Endothelial cell (in vitro differentiated cells): ENCODE data around the gene RETREG3. TPM values are rescaled to one million over a fixed set of nuclear protein-coding genes. Genes with fewer than 3 reads are reported as not detected.

ENCODE experiments used
- DNase-seq: peaks from one replicate; pipeline ENCODE4 v3.0.0; 2021; ENCODE audit warnings: low spot score
- H3K27ac Mint-ChIP-seq: one replicate; pipeline ENCODE4 v1.8.0; 2021; ENCODE audit warnings: mixed read lengths, inconsistent platforms; ENCODE audit not compliant: unreplicated experiment
- H3K27me3 Mint-ChIP-seq: one replicate; pipeline ENCODE4 v1.8.0; 2021; ENCODE audit warnings: mild to moderate bottlenecking, moderate library complexity, mixed read lengths, inconsistent platforms; ENCODE audit not compliant: unreplicated experiment
- H3K36me3 Mint-ChIP-seq: one replicate; pipeline ENCODE4 v1.8.0; 2021; ENCODE audit warnings: mild to moderate bottlenecking, low read depth, mixed read lengths, inconsistent platforms; ENCODE audit not compliant: unreplicated experiment
- H3K4me1 Mint-ChIP-seq: one replicate; pipeline ENCODE4 v1.8.0; 2021; ENCODE audit warnings: mild to moderate bottlenecking, mixed read lengths, inconsistent platforms; ENCODE audit not compliant: unreplicated experiment
- H3K4me3 Mint-ChIP-seq: one replicate; pipeline ENCODE4 v1.8.0; 2021; ENCODE audit warnings: mild to moderate bottlenecking, mixed read lengths, inconsistent platforms; ENCODE audit not compliant: unreplicated experiment
- H3K9me3 Mint-ChIP-seq: one replicate; pipeline ENCODE4 v1.8.0; 2021; ENCODE audit warnings: mixed read lengths, inconsistent platforms; ENCODE audit not compliant: unreplicated experiment
- total RNA-seq: library from RNA; stranded (reverse); fragmentation: NEBNext Ultra II Directional; extraction: Animal tissue kit (Norgen Biotek cat#: 25700); gene quantifications from one replicate; pipeline ENCODE4 v1.2.1, GENCODE V29; 2021; ENCODE audit not compliant: unreplicated experiment
- TF ChIP-seq, protein P1 (sequence below): fragments of 200-600 bp; sonication (generic); IDR thresholded peaks from one replicate; pipeline ENCODE4 v1.5.0; 2021; ENCODE audit warnings: antibody characterized with exemption; ENCODE audit not compliant: unreplicated experiment

RETREG3 gene
- total RNA-seq, 1 donor from 2014 or later: 92.1 TPM

DNA sequence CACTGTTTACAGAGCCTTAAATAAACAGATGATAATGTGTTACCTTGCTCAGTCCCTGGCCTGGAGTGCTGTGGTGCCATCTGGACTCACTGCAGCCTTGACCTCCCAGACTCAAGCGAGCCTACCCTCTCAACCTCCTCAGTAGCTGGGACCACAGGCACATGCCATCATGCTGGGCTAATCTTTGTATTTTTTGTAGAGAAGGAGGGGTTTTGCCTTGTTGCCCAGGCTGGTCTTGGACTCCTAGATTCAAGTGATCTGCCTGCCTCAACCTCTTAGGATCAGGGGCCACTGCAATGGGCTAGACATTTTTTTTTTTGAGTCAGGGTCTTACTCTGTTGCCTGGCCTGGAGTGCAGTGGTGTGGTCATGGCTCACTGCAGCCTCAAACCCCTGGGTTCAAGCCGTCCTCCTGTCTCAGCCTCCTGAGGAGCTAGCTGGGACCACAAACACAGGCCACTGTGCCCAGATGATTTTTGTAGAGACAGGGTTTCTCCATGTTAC is 78.2 kb downstream of the RETREG3 start:
- no peaks in the 10 kb centered on the region for H3K9me3 Mint-ChIP-seq
- peaks cover 6% of the 10 kb centered on the region for H3K27me3 Mint-ChIP-seq
- peaks cover 27% of the 10 kb centered on the region for H3K4me1 Mint-ChIP-seq
- H3K27ac Mint-ChIP-seq: peak overlapping the region; percentile 30
- DNase-seq: no peak
- H3K4me3 Mint-ChIP-seq: no peak overlapping the region
- TF ChIP-seq, protein P1, sequence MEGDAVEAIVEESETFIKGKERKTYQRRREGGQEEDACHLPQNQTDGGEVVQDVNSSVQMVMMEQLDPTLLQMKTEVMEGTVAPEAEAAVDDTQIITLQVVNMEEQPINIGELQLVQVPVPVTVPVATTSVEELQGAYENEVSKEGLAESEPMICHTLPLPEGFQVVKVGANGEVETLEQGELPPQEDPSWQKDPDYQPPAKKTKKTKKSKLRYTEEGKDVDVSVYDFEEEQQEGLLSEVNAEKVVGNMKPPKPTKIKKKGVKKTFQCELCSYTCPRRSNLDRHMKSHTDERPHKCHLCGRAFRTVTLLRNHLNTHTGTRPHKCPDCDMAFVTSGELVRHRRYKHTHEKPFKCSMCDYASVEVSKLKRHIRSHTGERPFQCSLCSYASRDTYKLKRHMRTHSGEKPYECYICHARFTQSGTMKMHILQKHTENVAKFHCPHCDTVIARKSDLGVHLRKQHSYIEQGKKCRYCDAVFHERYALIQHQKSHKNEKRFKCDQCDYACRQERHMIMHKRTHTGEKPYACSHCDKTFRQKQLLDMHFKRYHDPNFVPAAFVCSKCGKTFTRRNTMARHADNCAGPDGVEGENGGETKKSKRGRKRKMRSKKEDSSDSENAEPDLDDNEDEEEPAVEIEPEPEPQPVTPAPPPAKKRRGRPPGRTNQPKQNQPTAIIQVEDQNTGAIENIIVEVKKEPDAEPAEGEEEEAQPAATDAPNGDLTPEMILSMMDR: no peak
- H3K36me3 Mint-ChIP-seq: peaks cover 4% of the 10 kb centered on the region

Other genes starting within 250 kb of the RETREG3 start
- 160 TPM for gene STAT3, start 220.9 kb downstream of the RETREG3 start, total RNA-seq
- gene CAVIN1, start 186.1 kb downstream of the RETREG3 start, total RNA-seq: 334 TPM
- 103 TPM for gene ATP6V0A1, start 150.5 kb downstream of the RETREG3 start, total RNA-seq
- 24.2 TPM for gene NAGLU, start 73.1 kb downstream of the RETREG3 start, total RNA-seq
- gene HSD17B1, start 56.5 kb downstream of the RETREG3 start, total RNA-seq: 0.64 TPM
- gene COASY, start 47.2 kb downstream of the RETREG3 start, total RNA-seq: 66.3 TPM
- 45.9 TPM for gene MLX, start 42.3 kb downstream of the RETREG3 start, total RNA-seq
- gene PSMC3IP, start 31.6 kb downstream of the RETREG3 start, total RNA-seq: 8.0 TPM
- 54.5 TPM for gene TUBG1, start 309 bp upstream of the RETREG3 start, total RNA-seq
- gene TUBG2, start 49.9 kb upstream of the RETREG3 start, total RNA-seq: 19.7 TPM
- gene PLEKHH3, start 67.6 kb upstream of the RETREG3 start, total RNA-seq: 25.2 TPM
- 1.2 TPM for gene CCR10, start 72.5 kb upstream of the RETREG3 start, total RNA-seq
- gene CNTNAP1, start 73.2 kb upstream of the RETREG3 start, total RNA-seq: 8.9 TPM
- gene EZH1, start 135.7 kb upstream of the RETREG3 start, total RNA-seq: 31.7 TPM
- 630 TPM for gene RAMP2, start 151.9 kb upstream of the RETREG3 start, total RNA-seq
- 39.4 TPM for gene VPS25, start 164.1 kb upstream of the RETREG3 start, total RNA-seq
- 8.9 TPM for gene WNK4, start 171.2 kb upstream of the RETREG3 start, total RNA-seq
- gene COA3, start 189.3 kb upstream of the RETREG3 start, total RNA-seq: 60.3 TPM
- 0.59 TPM for gene CNTD1, start 189.5 kb upstream of the RETREG3 start, total RNA-seq
- 66.4 TPM for gene BECN1, start 214.9 kb upstream of the RETREG3 start, total RNA-seq
- gene PSME3, start 224.0 kb upstream of the RETREG3 start, total RNA-seq: 128 TPM
- gene AOC2, start 235.2 kb upstream of the RETREG3 start, total RNA-seq: 6.2 TPM
- 36.5 TPM for gene AOC3, start 241.8 kb upstream of the RETREG3 start, total RNA-seq